Stimulated activated CD8-positive, alpha-beta memory T cell treated with anti-CD3 and anti-CD28 coated beads, Interleukin-4, amount 100 ng/mL, for 4 hours (primary cell): Measurements from ENCODE around the gene SNX32.

Experiments used
- DNase-seq, 2 donors: peaks; one replicate each; pipeline ENCODE4 v3.0.0-alpha.2; 2020; ENCODE audit warnings: low read depth in 2 of 2, low spot score in 1 of 2

SNX32 gene

DNA sequence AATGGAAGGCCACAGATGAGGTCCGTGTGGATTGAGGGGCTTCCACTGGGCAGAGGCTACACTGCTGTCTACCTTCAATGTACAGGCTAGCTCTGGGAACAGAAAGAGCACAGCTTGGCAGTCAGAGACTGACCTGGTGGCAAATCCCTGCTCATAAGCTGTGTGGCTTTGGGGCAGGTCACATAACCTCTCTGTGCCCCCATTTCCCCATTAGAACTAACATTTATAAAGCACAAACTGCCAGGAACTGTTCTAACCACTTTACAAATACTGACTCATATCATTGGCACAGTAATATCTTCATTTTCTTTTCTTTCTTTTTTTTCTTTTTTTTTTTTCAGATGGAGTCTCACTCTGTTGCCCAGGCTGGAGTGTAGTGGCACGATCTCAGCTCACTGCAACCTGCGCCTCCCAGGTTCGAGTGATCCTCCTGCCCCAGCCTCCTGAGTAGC lies 63.3 kb downstream of the SNX32 start:
- no peak for DNase-seq

DNA sequence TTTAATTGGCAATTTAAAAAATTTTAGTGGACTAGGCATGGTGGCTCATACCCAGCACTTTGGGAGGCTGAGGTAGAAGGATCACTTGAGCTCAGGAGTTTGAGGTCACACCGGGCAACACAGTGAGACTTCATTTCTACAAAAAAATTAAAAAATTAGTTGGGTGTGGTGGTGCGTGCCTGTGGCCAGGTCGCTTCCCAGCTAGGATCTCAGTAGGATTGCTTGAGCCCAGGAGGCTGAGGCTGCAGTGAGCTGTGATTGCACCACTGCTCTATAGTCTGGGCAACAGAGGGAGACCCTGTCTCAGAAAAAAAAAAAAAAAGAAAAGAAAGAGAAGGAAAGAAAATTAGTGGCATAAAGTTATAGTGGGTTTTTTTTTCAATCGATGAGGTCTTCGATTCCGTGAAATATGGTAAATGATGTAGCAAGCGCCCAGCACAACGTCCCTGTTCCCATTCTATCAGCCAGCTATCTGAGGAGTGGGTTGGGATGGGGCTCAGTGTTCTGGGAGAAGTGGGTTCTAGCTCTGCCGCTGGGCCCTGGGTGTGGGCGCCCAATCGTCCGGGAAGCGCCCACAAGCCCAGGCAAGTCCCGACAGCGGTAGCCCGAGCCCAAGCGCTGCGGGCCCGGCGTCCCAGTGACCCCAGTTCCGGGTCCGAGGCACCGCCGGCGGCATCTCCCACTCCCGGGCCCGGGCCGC lies 65.0 kb downstream of the SNX32 start:
- no peak for DNase-seq

DNA sequence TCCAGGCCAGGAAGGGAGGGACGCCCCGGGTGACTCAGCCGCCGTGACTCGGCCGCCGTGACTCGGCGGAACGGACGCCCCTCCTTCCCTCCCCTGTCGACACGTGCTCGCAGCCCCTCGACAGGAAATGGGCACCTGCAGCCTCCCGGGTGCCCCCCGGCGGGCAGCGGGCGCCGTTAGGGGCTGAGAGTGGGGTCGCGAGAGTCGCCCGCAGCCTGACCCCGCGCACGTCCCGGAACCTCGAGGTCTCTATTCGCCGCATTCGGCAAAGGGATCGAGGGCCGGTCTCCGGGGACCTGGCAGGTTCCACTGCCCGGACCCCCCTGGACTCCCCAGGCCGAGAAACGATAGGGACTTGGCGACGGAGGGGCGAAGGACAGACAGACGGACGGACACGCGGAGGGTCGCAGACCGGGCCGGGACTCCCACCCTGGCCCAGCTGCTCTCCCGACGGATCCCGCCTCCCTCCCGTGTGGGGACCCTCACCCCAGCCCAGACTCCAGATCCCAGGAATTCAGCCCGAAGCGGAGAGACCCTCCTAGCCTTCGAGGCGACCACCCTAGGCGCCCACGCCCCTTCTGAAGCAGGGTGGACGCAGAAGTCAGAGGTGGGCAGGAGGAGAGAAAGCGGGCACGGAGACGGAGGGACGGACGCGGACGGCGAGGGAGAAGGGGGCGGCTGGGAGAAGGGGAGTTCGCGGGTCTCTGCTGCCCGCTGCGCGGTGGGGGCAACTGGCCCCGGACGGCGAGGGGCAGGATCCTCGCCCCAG lies 65.8 kb downstream of the SNX32 start:
- peak; percentile 45 to 65 for DNase-seq

DNA sequence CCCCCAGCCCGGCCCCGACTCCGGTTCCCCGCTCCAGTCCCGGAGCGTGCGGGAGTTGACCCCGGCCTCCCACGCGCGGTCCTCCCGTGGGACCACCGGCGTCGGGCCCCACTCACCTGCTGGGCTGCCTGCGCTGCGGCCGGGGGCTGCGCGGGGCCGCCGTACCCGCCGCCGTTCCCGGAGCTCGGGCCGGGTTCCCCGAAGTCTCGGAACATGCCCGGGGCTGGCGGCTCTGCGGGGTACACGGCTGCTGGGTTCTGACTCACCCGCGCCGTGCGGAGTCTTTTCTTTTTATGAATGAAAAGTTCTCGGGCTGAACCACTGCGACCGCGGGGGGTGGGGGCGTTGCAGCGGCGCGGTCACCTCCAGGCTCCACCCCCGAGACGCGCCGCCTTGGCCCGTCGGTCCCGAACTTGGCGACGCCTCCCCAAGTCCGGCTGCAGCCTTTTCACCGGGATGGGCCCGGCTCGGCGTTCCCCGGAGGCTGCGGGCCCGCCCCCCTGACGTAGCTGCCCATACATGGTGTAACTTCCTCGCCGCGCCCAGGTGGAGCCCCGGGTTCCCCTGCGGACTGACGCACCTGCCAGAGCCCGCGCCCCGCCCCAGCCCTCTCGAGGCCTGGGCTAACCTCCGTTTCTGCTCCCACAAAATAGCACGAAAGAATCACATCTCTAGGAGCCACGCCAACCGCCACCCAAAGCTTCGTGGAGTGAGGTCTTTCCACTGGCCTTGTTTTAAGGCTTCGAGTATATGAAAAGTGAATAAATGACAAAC lies 66.5 kb downstream of the SNX32 start, which contains the start of gene FOSL1:
Gene FOSL1, minus strand, starts transcription at position 264 of the 774 bp plus-strand sequence. Its CDS starts 49 bp downstream, at position 215.
- peak; percentile 81 to 91 for DNase-seq

DNA sequence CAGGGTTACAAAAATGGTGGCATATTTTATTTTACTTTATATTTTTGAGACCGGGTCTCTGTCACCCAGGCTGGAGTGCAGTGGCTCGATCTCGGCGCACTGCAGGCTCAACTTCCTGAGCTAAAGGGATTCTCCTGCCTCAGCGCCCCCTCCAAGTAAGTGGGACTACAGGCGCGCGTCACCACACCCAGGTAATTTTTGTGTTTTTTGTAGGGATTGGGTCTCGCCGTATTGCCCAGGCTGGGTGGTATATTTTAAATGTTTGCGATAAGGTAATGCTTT lies 67.1 kb downstream of the SNX32 start:
- DNase-seq: no peak

DNA sequence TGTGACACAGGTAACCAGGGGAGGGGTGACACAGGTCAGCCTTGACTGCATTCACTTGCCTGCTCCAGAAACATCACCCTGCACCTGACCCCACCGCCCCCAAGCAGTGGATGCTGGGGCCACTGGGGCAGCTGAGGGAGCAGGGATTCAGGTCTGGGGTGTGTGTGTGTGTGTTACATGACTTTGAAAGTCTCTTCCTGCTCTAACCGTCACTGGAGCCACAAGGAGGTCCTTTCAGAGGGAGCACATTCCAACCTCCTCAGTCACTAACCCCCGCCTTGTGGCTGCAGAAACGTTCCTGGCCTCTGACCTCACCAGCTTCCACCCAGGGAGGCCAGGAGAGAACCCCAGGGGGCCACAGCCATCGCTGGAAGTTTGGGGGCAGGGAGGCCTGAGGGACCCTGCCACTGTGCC lies 69.3 kb downstream of the SNX32 start:
- no peak for DNase-seq
